ENCODE measurements around the gene PKD1L1. TPM values are rescaled to one million over a fixed set of nuclear protein-coding genes. Genes with fewer than 3 reads are reported as not detected.

The PKD1L1 gene
- total RNA-seq, 4 donors from 2014 or later: 0.11 to 2.6 TPM; not detected in 2

- Histone ChIP-seq H3K36me3 (no peaks in the 10 kb centered on the region), H3K9me3 (no peaks in the 10 kb centered on the region), H3K27ac (no peak overlapping the region), H3K27me3 (no peaks in the 10 kb centered on the region), H3K4me1 (no peaks in the 10 kb centered on the region), H3K4me3 (no peak overlapping the region)
- peak in 1 of 2 donors; percentile 78 for DNase-seq (ENCODE audit: low spot score in 2 of 2)
- no peak for TF ChIP-seq EP300 (IDR thresholded peaks at IDR 0.05)
- TF ChIP-seq CTCF (IDR thresholded peaks at IDR 0.05): no peak
- TF ChIP-seq POLR2AphosphoS5 (IDR thresholded peaks at IDR 0.05): no peak
- TF ChIP-seq POLR2A (IDR thresholded peaks at IDR 0.05): no peak
- 54% methylated on average over 5 of the region's 5 CpGs for WGBS
These were observed 176.8 kb downstream of the PKD1L1 start for GRCh38 chr7:47771336-47771989.

- WGBS: 85% methylated on average over 7 of the region's 7 CpGs
- H3K4me1 ChIP-seq: peaks cover 11% of the 10 kb centered on the region
- no peak overlapping the region for H3K4me3 ChIP-seq
- H3K27ac ChIP-seq: no peak overlapping the region
- TF ChIP-seq POLR2AphosphoS5 (IDR thresholded peaks at IDR 0.05) (no peak), EP300 (IDR thresholded peaks at IDR 0.05) (no peak), CTCF (IDR thresholded peaks at IDR 0.05) (no peak), POLR2A (IDR thresholded peaks at IDR 0.05) (no peak)
- H3K9me3 ChIP-seq: no peaks in the 10 kb centered on the region
- H3K36me3 ChIP-seq: no peaks in the 10 kb centered on the region
- DNase-seq (ENCODE audit: low spot score in 2 of 2): no peak
- H3K27me3 ChIP-seq: no peaks in the 10 kb centered on the region
These were observed 182.1 kb downstream of the PKD1L1 start for GRCh38 chr7:47766126-47766525.

GRCh38 chr7:47765373-47765979 lies 182.8 kb downstream of the PKD1L1 start:
- Histone ChIP-seq H3K4me3 (no peak overlapping the region), H3K27me3 (no peaks in the 10 kb centered on the region), H3K36me3 (no peaks in the 10 kb centered on the region), H3K9me3 (no peaks in the 10 kb centered on the region), H3K27ac (no peak overlapping the region), H3K4me1 (peaks cover 11% of the 10 kb centered on the region)
- TF ChIP-seq POLR2A (IDR thresholded peaks at IDR 0.05): no peak
- no peak for DNase-seq (ENCODE audit: low spot score in 2 of 2)
- WGBS: 89% methylated on average over 2 of the region's 2 CpGs

GRCh38 chr7:47764746-47765145 lies 183.5 kb downstream of the PKD1L1 start:
- H3K4me3 ChIP-seq: no peak overlapping the region
- H3K36me3 ChIP-seq: no peaks in the 10 kb centered on the region
- no peaks in the 10 kb centered on the region for H3K27me3 ChIP-seq
- 88% methylated on average over 5 of the region's 5 CpGs for WGBS
- no peak for DNase-seq (ENCODE audit: low spot score in 2 of 2)
- peaks cover 11% of the 10 kb centered on the region for H3K4me1 ChIP-seq
- no peaks in the 10 kb centered on the region for H3K9me3 ChIP-seq
- TF ChIP-seq CTCF (IDR thresholded peaks at IDR 0.05) (no peak), EP300 (IDR thresholded peaks at IDR 0.05) (no peak), POLR2AphosphoS5 (IDR thresholded peaks at IDR 0.05) (no peak), POLR2A (IDR thresholded peaks at IDR 0.05) (no peak)
- no peak overlapping the region for H3K27ac ChIP-seq

- Histone ChIP-seq H3K4me1 (peaks cover 18% of the 10 kb centered on the region), H3K27ac (peak overlapping the region; percentile 85), H3K4me3 (no peak overlapping the region), H3K9me3 (no peaks in the 10 kb centered on the region), H3K36me3 (no peaks in the 10 kb centered on the region), H3K27me3 (no peaks in the 10 kb centered on the region)
- TF ChIP-seq EP300 (IDR thresholded peaks at IDR 0.05): no peak
- TF ChIP-seq POLR2A (IDR thresholded peaks at IDR 0.05): no peak
- TF ChIP-seq POLR2AphosphoS5 (IDR thresholded peaks at IDR 0.05): no peak
- no peak for TF ChIP-seq CTCF (IDR thresholded peaks at IDR 0.05)
- no peak for DNase-seq (ENCODE audit: low spot score in 2 of 2)
- 70% methylated on average over 9 of the region's 9 CpGs for WGBS
These were observed 184.9 kb downstream of the PKD1L1 start for GRCh38 chr7:47763063-47763974.

Measured in suprapubic skin (tissue), 4 donors.